ENCODE measurements around the gene ATP2A2. TPM values are rescaled to one million over a fixed set of nuclear protein-coding genes. Genes with fewer than 3 reads are reported as not detected.
"Not testable (repeated sequence)": the region's sequence is repeated elsewhere in the genome, so short reads cannot be mapped to it uniquely, and the experiment has no call there.

Gene ATP2A2
- polyA plus RNA-seq, 1 experiment = 139 TPM

DNA sequence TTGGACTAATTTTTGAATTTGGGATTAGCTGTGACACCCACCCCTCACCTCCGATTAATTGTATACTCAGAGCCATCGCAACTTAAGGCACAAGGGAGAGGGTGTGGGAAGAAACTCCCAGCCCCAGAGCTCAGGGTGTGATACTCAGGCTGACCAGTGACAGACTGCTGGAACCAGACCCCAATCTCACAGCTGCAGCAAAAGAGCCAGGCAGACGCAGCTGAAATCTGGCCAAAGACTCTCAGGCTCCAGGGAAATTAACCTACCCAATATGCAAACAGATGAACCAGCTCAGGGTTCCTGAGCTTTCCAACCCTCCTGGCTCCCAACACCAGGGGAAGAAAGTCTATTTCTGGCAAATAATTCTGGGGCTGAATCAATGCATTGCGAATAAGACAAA, 92.0 kb downstream of the ATP2A2 start:
- Histone ChIP-seq H3K27me3 (ENCODE audit: control insufficient read depth, insufficient read depth, low read length) (no peaks in the 10 kb centered on the region), H3K27ac (ENCODE audit: low read depth, low read length) (no peak overlapping the region), H3K9me3 (ENCODE audit: control insufficient read depth, insufficient read depth, low read length) (no peaks in the 10 kb centered on the region), H3K4me3 (ENCODE audit: low read depth, low read length) (no peak overlapping the region)
- no peak for DNase-seq (ENCODE audit: low read depth, low spot score)
- ChIA-PET POLR2A (interaction anchor here (0.5 to 0.6 kb wide), 2 partner anchors 82 to 372 kb away, joined by 3 to 5 read pairs; no protein-coding TSS in a partner anchor), CTCF (interaction anchor here (0.6 to 2.4 kb wide), 2 partner anchors 58 to 328 kb away, joined by 3 to 12 read pairs; no protein-coding TSS in a partner anchor)
- TF ChIP-seq, protein P1, sequence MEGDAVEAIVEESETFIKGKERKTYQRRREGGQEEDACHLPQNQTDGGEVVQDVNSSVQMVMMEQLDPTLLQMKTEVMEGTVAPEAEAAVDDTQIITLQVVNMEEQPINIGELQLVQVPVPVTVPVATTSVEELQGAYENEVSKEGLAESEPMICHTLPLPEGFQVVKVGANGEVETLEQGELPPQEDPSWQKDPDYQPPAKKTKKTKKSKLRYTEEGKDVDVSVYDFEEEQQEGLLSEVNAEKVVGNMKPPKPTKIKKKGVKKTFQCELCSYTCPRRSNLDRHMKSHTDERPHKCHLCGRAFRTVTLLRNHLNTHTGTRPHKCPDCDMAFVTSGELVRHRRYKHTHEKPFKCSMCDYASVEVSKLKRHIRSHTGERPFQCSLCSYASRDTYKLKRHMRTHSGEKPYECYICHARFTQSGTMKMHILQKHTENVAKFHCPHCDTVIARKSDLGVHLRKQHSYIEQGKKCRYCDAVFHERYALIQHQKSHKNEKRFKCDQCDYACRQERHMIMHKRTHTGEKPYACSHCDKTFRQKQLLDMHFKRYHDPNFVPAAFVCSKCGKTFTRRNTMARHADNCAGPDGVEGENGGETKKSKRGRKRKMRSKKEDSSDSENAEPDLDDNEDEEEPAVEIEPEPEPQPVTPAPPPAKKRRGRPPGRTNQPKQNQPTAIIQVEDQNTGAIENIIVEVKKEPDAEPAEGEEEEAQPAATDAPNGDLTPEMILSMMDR (IDR thresholded peaks at IDR 0.05; ENCODE audit: low read depth, low read length) = no peak

DNA sequence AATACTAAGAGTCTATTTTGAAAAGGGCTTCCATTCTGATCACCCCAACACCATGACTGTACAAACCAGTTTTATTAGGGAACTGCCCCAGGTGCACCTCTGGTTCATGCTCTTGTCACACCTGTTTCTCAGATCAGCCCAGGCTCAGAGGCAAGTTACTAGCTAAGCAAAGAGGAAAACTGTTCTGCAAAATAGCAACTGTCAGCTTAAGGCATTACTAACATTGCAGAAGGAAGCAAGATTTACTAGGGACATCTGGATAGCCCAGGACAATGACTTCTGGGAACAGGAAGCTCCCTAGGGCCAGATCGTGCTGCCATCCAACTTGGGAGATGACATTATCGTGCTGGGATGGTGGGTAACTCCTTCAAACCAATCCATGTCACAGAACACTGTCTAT, 92.4 kb downstream of the ATP2A2 start:
- no peaks in the 10 kb centered on the region for H3K27me3 ChIP-seq (ENCODE audit: control insufficient read depth, insufficient read depth, low read length)
- H3K9me3 ChIP-seq (ENCODE audit: control insufficient read depth, insufficient read depth, low read length) = no peaks in the 10 kb centered on the region
- H3K27ac ChIP-seq (ENCODE audit: low read depth, low read length) = no peak overlapping the region
- TF ChIP-seq, protein P1 (IDR thresholded peaks at IDR 0.05; ENCODE audit: low read depth, low read length) = no peak
- no peak overlapping the region for H3K4me3 ChIP-seq (ENCODE audit: low read depth, low read length)
- CTCF ChIA-PET = interaction anchor here (0.6 to 2.4 kb wide), 2 partner anchors 58 to 328 kb away, joined by 3 to 12 read pairs; no protein-coding TSS in a partner anchor
- POLR2A ChIA-PET = interaction anchor here (0.5 kb wide), 1 partner anchor 82 kb away, joined by 3 read pairs; no protein-coding TSS in a partner anchor
- DNase-seq (ENCODE audit: low read depth, low spot score) = no peak

DNA sequence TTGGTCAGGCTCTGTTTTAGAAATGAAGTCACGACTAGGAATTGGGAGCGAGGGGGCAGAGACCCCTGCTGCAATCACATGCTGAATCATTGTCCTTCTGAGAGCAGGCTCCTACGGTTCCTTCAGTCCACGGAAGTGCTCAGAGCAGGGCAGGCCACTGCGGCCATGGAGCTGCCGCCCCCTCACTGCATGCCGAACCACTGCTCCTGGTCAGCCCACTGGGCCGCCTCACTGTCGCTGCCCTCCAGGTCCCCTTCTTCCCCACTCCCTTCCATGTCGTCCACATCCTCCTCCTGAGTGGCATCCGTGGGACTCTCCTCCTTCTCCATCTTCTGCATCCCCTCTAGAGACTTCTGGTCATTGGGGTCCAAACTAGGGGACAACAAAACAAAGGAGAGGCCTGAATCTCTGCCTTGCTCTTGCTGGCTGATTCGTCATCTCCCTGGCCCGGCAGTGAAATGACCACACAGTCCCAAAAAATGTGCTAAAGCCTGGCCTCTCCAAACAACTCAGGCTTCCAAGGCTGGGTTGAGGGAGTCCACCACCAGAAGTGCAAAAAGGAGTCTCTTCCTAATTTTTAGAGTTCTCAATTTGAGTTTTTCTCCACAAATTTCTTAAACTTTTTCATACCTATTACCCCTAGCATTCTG, 93.0 kb downstream of the ATP2A2 start:
- no peaks in the 10 kb centered on the region for H3K27me3 ChIP-seq (ENCODE audit: control insufficient read depth, insufficient read depth, low read length)
- POLR2A ChIA-PET = no interaction called here
- TF ChIP-seq, protein P1 (IDR thresholded peaks at IDR 0.05; ENCODE audit: low read depth, low read length) = no peak
- H3K4me3 ChIP-seq (ENCODE audit: low read depth, low read length) = no peak overlapping the region
- no peaks in the 10 kb centered on the region for H3K9me3 ChIP-seq (ENCODE audit: control insufficient read depth, insufficient read depth, low read length)
- CTCF ChIA-PET = interaction anchor here (2.4 kb wide), 1 partner anchor 57 kb away, joined by 12 read pairs; no protein-coding TSS in a partner anchor
- H3K27ac ChIP-seq (ENCODE audit: low read depth, low read length) = no peak overlapping the region
- DNase-seq (ENCODE audit: low read depth, low spot score) = no peak

DNA sequence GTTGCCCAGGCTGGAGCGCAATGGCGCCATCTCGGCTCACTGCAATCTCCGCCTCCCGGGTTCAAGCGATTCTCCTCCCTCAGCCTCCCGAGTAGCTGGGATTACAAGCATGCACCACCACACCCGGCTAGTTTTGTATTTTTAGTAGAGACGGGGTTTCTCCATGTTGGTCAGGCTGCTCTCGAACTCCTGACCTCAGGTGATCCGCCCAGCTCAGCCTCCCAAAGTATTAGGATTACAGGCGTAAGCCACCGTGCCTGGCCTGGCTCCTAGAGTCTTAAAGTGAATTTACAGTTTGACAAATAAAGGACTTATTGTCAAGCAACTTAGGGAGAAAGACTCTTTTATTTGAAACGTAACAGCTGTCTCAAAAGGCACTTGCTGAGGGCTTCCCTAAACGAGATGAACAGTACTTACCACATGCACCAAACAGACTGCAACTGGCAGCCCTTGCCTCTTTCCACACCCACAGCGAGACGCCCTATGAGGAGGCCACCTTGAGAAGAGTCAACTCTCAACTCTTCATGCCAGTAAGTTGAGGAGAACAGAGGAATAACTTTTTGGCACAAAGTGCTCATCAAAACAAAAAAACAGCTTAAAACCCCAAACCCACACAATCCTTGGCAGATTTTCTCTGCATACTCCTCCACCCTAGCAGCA, 97.2 kb downstream of the ATP2A2 start:
- CTCF ChIA-PET = interaction anchor here (0.7 to 1.3 kb wide), 3 partner anchors 20 to 279 kb away, joined by 4 read pairs; no protein-coding TSS in a partner anchor
- POLR2A ChIA-PET; H3K4me3 ChIP-seq (ENCODE audit: low read depth, low read length); H3K27ac ChIP-seq (ENCODE audit: low read depth, low read length); H3K9me3 ChIP-seq (ENCODE audit: control insufficient read depth, insufficient read depth, low read length); DNase-seq (ENCODE audit: low read depth, low spot score); H3K27me3 ChIP-seq (ENCODE audit: control insufficient read depth, insufficient read depth, low read length): not testable (repeated sequence)

DNA sequence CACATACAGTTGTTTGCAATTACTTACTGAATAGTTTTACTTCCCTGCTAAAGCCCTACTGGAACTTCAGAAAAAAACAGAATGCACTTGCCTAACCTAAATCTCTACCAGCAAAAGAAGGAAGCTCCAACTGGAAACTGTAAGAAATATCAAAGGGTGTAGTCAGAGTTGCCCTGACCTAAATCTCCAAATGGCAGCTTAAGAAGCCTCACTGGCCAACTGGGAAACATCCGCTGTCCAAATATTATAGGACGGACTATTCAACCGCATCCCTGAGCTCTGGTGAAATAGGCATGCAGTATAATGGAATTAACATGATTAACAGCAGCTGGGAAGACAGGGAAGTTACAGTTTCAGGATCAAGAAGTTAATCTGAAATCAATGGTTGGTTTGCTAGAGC, 98.2 kb downstream of the ATP2A2 start:
- TF ChIP-seq, protein P1 (IDR thresholded peaks at IDR 0.05; ENCODE audit: low read depth, low read length) = no peak
- H3K27me3 ChIP-seq (ENCODE audit: control insufficient read depth, insufficient read depth, low read length) = no peaks in the 10 kb centered on the region
- ChIA-PET CTCF (interaction anchor here (1.1 to 1.3 kb wide), 2 partner anchors 21 to 280 kb away, joined by 4 read pairs; no protein-coding TSS in a partner anchor), POLR2A (interaction anchor here (1.1 kb wide), 1 partner anchor 44 kb away, joined by 7 read pairs; no protein-coding TSS in a partner anchor)
- H3K4me3 ChIP-seq (ENCODE audit: low read depth, low read length) = no peak overlapping the region
- DNase-seq (ENCODE audit: low read depth, low spot score) = no peak
- H3K9me3 ChIP-seq (ENCODE audit: control insufficient read depth, insufficient read depth, low read length) = no peaks in the 10 kb centered on the region
- H3K27ac ChIP-seq (ENCODE audit: low read depth, low read length) = no peak overlapping the region
